Pancreas (tissue), 10 donors: ENCODE measurements around the gene ZFP36. TPM values are rescaled to one million over a fixed set of nuclear protein-coding genes. Genes with fewer than 3 reads are reported as not detected.

Experiments
- ATAC-seq, 4 donors: fragments of 200-7000 bp; cut with Tn5 transposase; one replicate each; pipeline versions ENCODE4 v1.8.0 to v1.9.1; 2020; ENCODE audit warnings: mild to moderate bottlenecking in 4 of 4, moderate library complexity in 4 of 4
- DNase-seq, 6 donors: peaks; one replicate each; pipeline ENCODE4 v3.0.0-alpha.2; 2020
- FAIRE-seq: peaks from 2 replicates; lab custom pipeline; 2012; peaks lifted over from hg19 to GRCh38; lab: Jason Lieb, UNC
- H3K27ac ChIP-seq, 4 donors: fragments of 200-600 bp; sonication (generic); 1 replicate in 3 of 4; 2 replicates in 1 of 4; pipeline versions ENCODE4 v1.5.0 to v1.8.0; 2020
- H3K27me3 ChIP-seq, 4 donors: fragments of 200-600 bp; one replicate each; pipeline ENCODE4 v1.8.0; 2021
- H3K36me3 ChIP-seq, 3 donors: fragments of 200-600 bp; sonication (generic) in 1 of 3; one replicate each; pipeline versions ENCODE4 v1.5.0 to v1.8.0; 2020 to 2021
- H3K4me1 ChIP-seq, 3 donors: fragments of 200-600 bp; one replicate each; pipeline ENCODE4 v1.8.0; 2021
- H3K4me3 ChIP-seq, 4 donors: fragments of 200-600 bp; sonication (generic) in 2 of 4; one replicate each; pipeline versions ENCODE4 v1.5.0 to v1.8.0; 2020 to 2021
- H3K9me3 ChIP-seq, 4 donors: fragments of 200-600 bp; one replicate each; pipeline ENCODE4 v1.8.0; 2021
- CTCF ChIP-seq, 4 donors: fragments of 200-600 bp; sonication (generic) in 3 of 4; IDR thresholded peaks; one replicate each; pipeline versions ENCODE4 v1.5.0 to v1.8.0; 2021; ENCODE audit warnings: antibody characterized with exemption in 4 of 4
- WGBS, 2 donors: extraction: QIAGEN DNeasy Blood & Tissue Kit; methylation state at CpG; one replicate each; pipeline ENCODE4 v1.1.7; 2013; 5-methylcytosine and 5-hydroxymethylcytosine counted together
- intact Hi-C, 3 donors: fragments of 100-400 bp; cut with DNase I; formaldehyde crosslinking; loops; one replicate each; pipeline versions ENCODE4 v1.11.1 to v1.14.2; 2022
- polyA plus RNA-seq, 2 donors: library from polyadenylated mRNA; stranded (reverse); fragments of 200-250 nt; gene quantifications; one replicate each; pipeline ENCODE4 v1.2.3, GENCODE V29; 2013
- total RNA-seq, 6 donors: library from RNA; stranded (reverse); fragmentation: NEBNext Ultra II Directional in 4 of 6; extraction: Animal tissue kit (Norgen Biotek cat#: 25700) in 4 of 6; gene quantifications; one replicate each; pipeline versions ENCODE4 v1.2.1 to v1.2.4, GENCODE V29; 2021 to 2023
- donor health status: healthy with polysubstance abuse.
- donor health status: DM: no; HTN: no; CAD: no; lungs with moderate emphysema.
- donor health status: DM: no; HTN: no; CAD: no.
- donor health status: control.
- donor health status: control.
- donor health status: Bipolar disorder and iron deficiency.
- donor health status: DM: yes; HTN: yes; CAD: no.
- donor health status: DM: no; HTN: no; CAD: no.
- donor health status: DM: no; HTN: no; CAD: no.
- donor health status: DM: yes; HTN: yes; CAD: no.

Gene ZFP36
- total and polyA plus RNA-seq, 8 donors, result 20.2 to 151 (median 38.4) TPM

GRCh38 chr19:39409208-39410016 is 2.8 kb downstream of the ZFP36 start:
- intact Hi-C loops, result no loop called here
- ATAC-seq (peak; percentile 12 to 50 (median 28)), DNase-seq (peak; percentile 94 to 98 (median 95)), FAIRE-seq (peak; percentile 83)
- Histone ChIP-seq H3K36me3 (peaks cover 0 to 5% (median 0%) of the 10 kb centered on the region in 3 donors), H3K4me3 (peak overlapping the region; percentile 26 to 96 (median 71)), H3K27me3 (no peaks in the 10 kb centered on the region), H3K27ac (peak overlapping the region; percentile 89 to 99 (median 94)), H3K9me3 (no peaks in the 10 kb centered on the region), H3K4me1 (peaks cover 12 to 20% (median 15%) of the 10 kb centered on the region in 3 donors)
- 1% methylated on average over 51 to 52 of the region's 52 CpGs for WGBS, 2 donors
- no peak for TF ChIP-seq CTCF (IDR thresholded peaks at IDR 0.05)

GRCh38 chr19:39410017-39410830 is 3.6 kb downstream of the ZFP36 start:
- H3K36me3 ChIP-seq, result peaks cover 0 to 5% (median 0%) of the 10 kb centered on the region in 3 donors
- FAIRE-seq (no peak), ATAC-seq (peak in 3 of 4 donors; percentile 2 to 4 (median 3)), DNase-seq (peak; percentile 40 to 87 (median 72))
- H3K27me3 ChIP-seq, result no peaks in the 10 kb centered on the region
- no peaks in the 10 kb centered on the region for H3K9me3 ChIP-seq
- H3K27ac ChIP-seq, result peak overlapping the region; percentile 89 to 99 (median 94)
- 3% methylated on average over 35 of the region's 35 CpGs for WGBS, 2 donors
- H3K4me1 ChIP-seq, result peaks cover 12 to 20% (median 15%) of the 10 kb centered on the region in 3 donors
- H3K4me3 ChIP-seq, result peak overlapping the region; percentile 26 to 96 (median 71)
- no peak for TF ChIP-seq CTCF (IDR thresholded peaks at IDR 0.05)
- intact Hi-C loops, result no loop called here

- peak overlapping the region in 2 of 4 donors; percentile 70 to 96 for H3K4me3 ChIP-seq
- no peaks in the 10 kb centered on the region for H3K27me3 ChIP-seq
- ATAC-seq (no peak), FAIRE-seq (no peak), DNase-seq (no peak)
- WGBS, 2 donors, result 21 to 30% methylated on average over 1 of the region's 1 CpG
- TF ChIP-seq CTCF (IDR thresholded peaks at IDR 0.05), result no peak
- peak overlapping the region; percentile 89 to 99 (median 94) for H3K27ac ChIP-seq
- peaks cover 0 to 5% (median 0%) of the 10 kb centered on the region in 3 donors for H3K36me3 ChIP-seq
- H3K9me3 ChIP-seq, result no peaks in the 10 kb centered on the region
- peaks cover 12 to 20% (median 15%) of the 10 kb centered on the region in 3 donors for H3K4me1 ChIP-seq
- intact Hi-C loops, result no loop called here
Observed at GRCh38 chr19:39410831-39411080, 4.1 kb downstream of the ZFP36 start.

- Histone ChIP-seq H3K27me3 (no peaks in the 10 kb centered on the region), H3K27ac (peak overlapping the region; percentile 89 to 99 (median 94)), H3K9me3 (no peaks in the 10 kb centered on the region), H3K4me1 (peaks cover 12 to 20% (median 15%) of the 10 kb centered on the region in 3 donors), H3K36me3 (peaks cover 0 to 5% (median 0%) of the 10 kb centered on the region in 3 donors), H3K4me3 (peak overlapping the region in 2 of 4 donors; percentile 70 to 96)
- WGBS, 2 donors, result 2 to 3% methylated on average over 9 of the region's 9 CpGs
- intact Hi-C loops, result no loop called here
- TF ChIP-seq CTCF (IDR thresholded peaks at IDR 0.05), result no peak
- ATAC-seq (peak; percentile 1 to 25 (median 3)), FAIRE-seq (no peak), DNase-seq (peak in 5 of 6 donors; percentile 68 to 75 (median 70))
Observed at GRCh38 chr19:39411081-39411831, 4.6 kb downstream of the ZFP36 start.
